ENCODE results near the gene PMCH. TPM values are rescaled to one million over a fixed set of nuclear protein-coding genes. Genes with fewer than 3 reads are reported as not detected.

Gene PMCH
- total RNA-seq, 1 experiment from 2014 or later = not detected

DNA sequence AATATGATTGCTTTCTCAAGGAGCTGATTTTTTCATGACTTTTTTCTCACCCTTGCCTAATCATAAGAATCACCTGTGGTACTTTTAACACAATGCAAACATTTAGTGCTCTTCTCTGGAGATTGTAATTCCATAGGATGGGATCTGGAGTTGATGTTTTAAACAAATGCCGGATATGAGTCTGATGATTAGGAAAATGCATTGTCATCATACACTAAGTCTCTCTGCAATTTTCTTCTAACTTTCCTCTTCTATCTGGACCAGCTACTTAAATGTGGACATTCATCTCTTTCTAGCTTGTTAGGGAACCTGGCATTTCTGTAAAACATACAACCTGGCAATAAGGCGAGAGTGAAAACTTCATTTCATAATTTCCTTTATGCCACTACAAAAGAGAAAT, 23.5 kb downstream of the PMCH start:
- Histone ChIP-seq H3K9me3 (ENCODE audit: low read depth, low read length, poor library complexity, severe bottlenecking) (no peaks in the 10 kb centered on the region), H3K27me3 (replicated peaks; ENCODE audit: insufficient read depth, low read depth, low read length, poor library complexity) (peaks cover 50% of the 10 kb centered on the region), H3K27ac (ENCODE audit: low read depth, low read length, poor library complexity, severe bottlenecking) (no peak overlapping the region), H3K4me3 (ENCODE audit: low read depth, low read length, poor library complexity, severe bottlenecking) (no peak overlapping the region), H3K4me1 (ENCODE audit: insufficient read depth, low read length, poor library complexity, severe bottlenecking) (no peaks in the 10 kb centered on the region), H3K36me3 (ENCODE audit: insufficient read depth, low read length, poor library complexity, severe bottlenecking) (no peaks in the 10 kb centered on the region)
- ChIA-PET POLR2A (ENCODE audit: low non-redundant PET) (no interaction called here), CTCF (no interaction called here)
- TF ChIP-seq, protein P1, sequence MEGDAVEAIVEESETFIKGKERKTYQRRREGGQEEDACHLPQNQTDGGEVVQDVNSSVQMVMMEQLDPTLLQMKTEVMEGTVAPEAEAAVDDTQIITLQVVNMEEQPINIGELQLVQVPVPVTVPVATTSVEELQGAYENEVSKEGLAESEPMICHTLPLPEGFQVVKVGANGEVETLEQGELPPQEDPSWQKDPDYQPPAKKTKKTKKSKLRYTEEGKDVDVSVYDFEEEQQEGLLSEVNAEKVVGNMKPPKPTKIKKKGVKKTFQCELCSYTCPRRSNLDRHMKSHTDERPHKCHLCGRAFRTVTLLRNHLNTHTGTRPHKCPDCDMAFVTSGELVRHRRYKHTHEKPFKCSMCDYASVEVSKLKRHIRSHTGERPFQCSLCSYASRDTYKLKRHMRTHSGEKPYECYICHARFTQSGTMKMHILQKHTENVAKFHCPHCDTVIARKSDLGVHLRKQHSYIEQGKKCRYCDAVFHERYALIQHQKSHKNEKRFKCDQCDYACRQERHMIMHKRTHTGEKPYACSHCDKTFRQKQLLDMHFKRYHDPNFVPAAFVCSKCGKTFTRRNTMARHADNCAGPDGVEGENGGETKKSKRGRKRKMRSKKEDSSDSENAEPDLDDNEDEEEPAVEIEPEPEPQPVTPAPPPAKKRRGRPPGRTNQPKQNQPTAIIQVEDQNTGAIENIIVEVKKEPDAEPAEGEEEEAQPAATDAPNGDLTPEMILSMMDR (conservative IDR thresholded peaks at IDR 0.05; ENCODE audit: low read depth, low read length) = no peak
- no peak for TF ChIP-seq EZH2 (IDR thresholded peaks at IDR 0.05; ENCODE audit: borderline replicate concordance, low read depth, low read length, poor library complexity, severe bottlenecking)
- no peak for DNase-seq (ENCODE audit: low spot score)
- BruUV-seq (replicated peaks) = no TSS peak
- intact Hi-C loops (cut with micrococcal nuclease; ENCODE audit: unreplicated experiment) = loop anchor here (5.0 to 10.0 kb wide), 2 partner anchors 308 to 531 kb away; partner anchors contain the start of gene IGF1

DNA sequence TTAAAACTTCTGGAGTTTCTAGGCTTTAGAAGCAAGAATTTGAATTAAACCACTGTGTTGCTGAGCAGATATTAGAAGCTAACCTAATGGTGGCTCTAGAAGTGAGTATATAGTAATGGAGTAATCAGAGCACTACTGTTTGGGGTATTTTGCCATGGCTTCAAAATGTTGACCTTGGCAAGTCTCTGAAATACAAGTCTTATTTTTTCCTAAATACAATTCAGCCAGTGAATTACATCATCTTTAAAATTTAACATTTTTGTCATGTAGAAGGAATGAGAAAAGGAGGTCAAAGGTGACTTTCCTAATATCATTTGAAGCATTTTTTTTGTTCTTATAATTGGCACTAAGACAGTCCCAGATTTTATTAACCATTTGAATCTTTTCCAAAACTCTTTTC, 25.2 kb downstream of the PMCH start:
- no TSS peak for BruUV-seq (replicated peaks)
- intact Hi-C loops (cut with micrococcal nuclease; ENCODE audit: unreplicated experiment) = loop anchor here (5.0 to 10.0 kb wide), 2 partner anchors 310 to 532 kb away; partner anchors contain the start of gene IGF1
- ChIA-PET POLR2A (ENCODE audit: low non-redundant PET) (no interaction called here), CTCF (no interaction called here)
- no peaks in the 10 kb centered on the region for H3K9me3 ChIP-seq (ENCODE audit: low read depth, low read length, poor library complexity, severe bottlenecking)
- H3K4me3 ChIP-seq (ENCODE audit: low read depth, low read length, poor library complexity, severe bottlenecking) = no peak overlapping the region
- DNase-seq (ENCODE audit: low spot score) = no peak
- H3K4me1 ChIP-seq (ENCODE audit: insufficient read depth, low read length, poor library complexity, severe bottlenecking) = no peaks in the 10 kb centered on the region
- peaks cover 39% of the 10 kb centered on the region for H3K27me3 ChIP-seq (replicated peaks; ENCODE audit: insufficient read depth, low read depth, low read length, poor library complexity)
- H3K27ac ChIP-seq (ENCODE audit: low read depth, low read length, poor library complexity, severe bottlenecking) = no peak overlapping the region
- no peak for TF ChIP-seq EZH2 (IDR thresholded peaks at IDR 0.05; ENCODE audit: borderline replicate concordance, low read depth, low read length, poor library complexity, severe bottlenecking)
- TF ChIP-seq, protein P1 (conservative IDR thresholded peaks at IDR 0.05; ENCODE audit: low read depth, low read length) = no peak
- H3K36me3 ChIP-seq (ENCODE audit: insufficient read depth, low read length, poor library complexity, severe bottlenecking) = no peaks in the 10 kb centered on the region

DNA sequence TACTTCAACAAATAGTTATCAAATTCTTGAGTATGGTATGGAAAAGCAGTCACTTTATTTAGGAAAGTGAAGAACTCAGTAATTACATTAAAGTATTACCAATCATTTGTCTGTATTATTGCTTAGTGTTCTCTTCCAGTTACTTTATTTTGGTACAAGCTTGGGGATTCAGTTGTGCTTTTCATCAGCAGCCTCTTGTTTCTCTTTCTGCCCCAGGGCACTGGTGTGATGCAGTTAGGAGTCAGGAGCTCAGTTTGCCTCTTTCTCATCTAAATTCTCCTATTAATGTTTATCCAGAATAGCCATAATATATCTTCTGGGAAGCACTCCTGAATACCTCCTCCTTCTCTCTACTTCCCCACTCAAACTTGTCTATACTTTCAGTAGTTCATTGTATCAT, 25.7 kb downstream of the PMCH start:
- Histone ChIP-seq H3K4me3 (ENCODE audit: low read depth, low read length, poor library complexity, severe bottlenecking) (no peak overlapping the region), H3K36me3 (ENCODE audit: insufficient read depth, low read length, poor library complexity, severe bottlenecking) (no peaks in the 10 kb centered on the region), H3K9me3 (ENCODE audit: low read depth, low read length, poor library complexity, severe bottlenecking) (no peaks in the 10 kb centered on the region), H3K27me3 (replicated peaks; ENCODE audit: insufficient read depth, low read depth, low read length, poor library complexity) (peaks cover 37% of the 10 kb centered on the region), H3K4me1 (ENCODE audit: insufficient read depth, low read length, poor library complexity, severe bottlenecking) (no peaks in the 10 kb centered on the region), H3K27ac (ENCODE audit: low read depth, low read length, poor library complexity, severe bottlenecking) (no peak overlapping the region)
- POLR2A ChIA-PET (ENCODE audit: low non-redundant PET) = no interaction called here
- intact Hi-C loops (cut with micrococcal nuclease; ENCODE audit: unreplicated experiment) = loop anchor here (5.0 to 10.0 kb wide), 2 partner anchors 310 to 533 kb away; partner anchors contain the start of gene IGF1
- no peak for DNase-seq (ENCODE audit: low spot score)
- BruUV-seq (replicated peaks) = no TSS peak
- CTCF ChIA-PET = no interaction called here
- TF ChIP-seq EZH2 (IDR thresholded peaks at IDR 0.05; ENCODE audit: borderline replicate concordance, low read depth, low read length, poor library complexity, severe bottlenecking) = no peak
- TF ChIP-seq, protein P1 (conservative IDR thresholded peaks at IDR 0.05; ENCODE audit: low read depth, low read length) = no peak
